GM23248 (cell line): ENCODE measurements around the gene TFG. TPM values are rescaled to one million over a fixed set of nuclear protein-coding genes. Genes with fewer than 3 reads are reported as not detected.

Experiments used
- DNase-seq: peaks from one replicate; pipeline ENCODE4 v3.0.0-alpha.2; 2015
- H2AFZ ChIP-seq: fragments of 200-600 bp; sonication (generic); 2 replicates; pipeline ENCODE4 v1.6.1; 2016; ENCODE audit warnings: antibody characterized with exemption
- H3F3A ChIP-seq: fragments of 200-600 bp; sonication (generic); 2 replicates; pipeline ENCODE4 v1.6.1; 2016; ENCODE audit warnings: mild to moderate bottlenecking, antibody characterized with exemption, mixed run types; ENCODE audit not compliant: insufficient read depth
- H3K27ac ChIP-seq: fragments of 200-600 bp; sonication (generic); 2 replicates; pipeline ENCODE4 v1.5.1; 2016; ENCODE audit warnings: mild to moderate bottlenecking
- H3K27me3 ChIP-seq: fragments of 200-600 bp; sonication (generic); replicated peaks from 2 replicates; pipeline ENCODE4 v1.6.1; 2016; ENCODE audit warnings: mild to moderate bottlenecking; ENCODE audit not compliant: insufficient read depth
- H3K36me3 ChIP-seq: fragments of 200-600 bp; sonication (generic); 2 replicates; pipeline ENCODE4 v1.6.1; 2016; ENCODE audit warnings: low read depth, mild to moderate bottlenecking
- H3K4me1 ChIP-seq: fragments of 200-600 bp; sonication (generic); 2 replicates; pipeline ENCODE4 v1.6.1; 2016; ENCODE audit warnings: mild to moderate bottlenecking; ENCODE audit not compliant: insufficient read depth
- H3K4me2 ChIP-seq: fragments of 200-600 bp; sonication (generic); one replicate; pipeline ENCODE4 v1.6.1; 2016; ENCODE audit warnings: mild to moderate bottlenecking; ENCODE audit not compliant: unreplicated experiment
- H3K4me3 ChIP-seq: fragments of 200-600 bp; sonication (generic); 2 replicates; pipeline ENCODE4 v1.5.1; 2016; ENCODE audit warnings: mild to moderate bottlenecking
- H3K79me2 ChIP-seq: fragments of 200-600 bp; sonication (generic); 2 replicates; pipeline ENCODE4 v1.6.1; 2016; ENCODE audit warnings: mild to moderate bottlenecking; ENCODE audit not compliant: insufficient read depth
- H3K9ac ChIP-seq: fragments of 200-600 bp; sonication (generic); 2 replicates; pipeline ENCODE4 v1.6.1; 2016; ENCODE audit warnings: mild to moderate bottlenecking
- H3K9me2 ChIP-seq: fragments of 200-600 bp; sonication (generic); 2 replicates; pipeline ENCODE4 v1.6.1; 2016; ENCODE audit warnings: mixed run types, mild to moderate bottlenecking, moderate library complexity; ENCODE audit not compliant: insufficient read depth
- H3K9me3 ChIP-seq: fragments of 200-600 bp; sonication (generic); one replicate; pipeline ENCODE4 v1.6.1; 2017; ENCODE audit warnings: low read depth
- H4K20me1 ChIP-seq: fragments of 200-600 bp; sonication (generic); 2 replicates; pipeline ENCODE4 v1.6.0; 2016; ENCODE audit not compliant: insufficient read depth
- EZH2 ChIP-seq: fragments of 200-600 bp; sonication (generic); IDR thresholded peaks from 2 replicates; pipeline ENCODE4 v1.6.1; 2018; ENCODE audit warnings: antibody characterized with exemption, mild to moderate bottlenecking; ENCODE audit not compliant: insufficient read depth, poor library complexity, severe bottlenecking
- EZH2phosphoT487 ChIP-seq: fragments of 200-600 bp; sonication (generic); IDR thresholded peaks from 2 replicates; pipeline ENCODE4 v1.6.1; 2018; ENCODE audit warnings: antibody characterized with exemption, moderate library complexity, mild to moderate bottlenecking, low read depth; ENCODE audit not compliant: insufficient read depth
- WGBS, 2 experiments: methylation state at CpG; one replicate each; pipeline ENCODE4 v1.1.6; 2015 to 2017; ENCODE audit warnings: low lambda C conversion rate in 2 of 2, low coverage in 1 of 2; ENCODE audit errors: missing lambda C conversion rate in 2 of 2; 5-methylcytosine and 5-hydroxymethylcytosine counted together
- in situ Hi-C: fragments of 300-500 bp; cut with MboI; formaldehyde crosslinking; loops from 2 replicates; pipeline ENCODE4 v1.15.0; 2020
- polyA plus RNA-seq: library from polyadenylated mRNA; unstranded; fragments of >200 nt; fragmentation: Nextera tagmentation; extraction: Ambion mirVana; gene quantifications from 2 replicates; pipeline ENCODE4 v1.2.1, GENCODE V29; 2016
- total RNA-seq: library from RNA; depleted of rRNA; stranded (reverse); fragments of >200 nt; shearing (Covaris generic); gene quantifications from 2 replicates; pipeline ENCODE4 v1.2.3, GENCODE V29; 2014

The TFG gene
- total and polyA plus RNA-seq, 2 experiments from 2014 or later, result 157 to 241 TPM

DNA sequence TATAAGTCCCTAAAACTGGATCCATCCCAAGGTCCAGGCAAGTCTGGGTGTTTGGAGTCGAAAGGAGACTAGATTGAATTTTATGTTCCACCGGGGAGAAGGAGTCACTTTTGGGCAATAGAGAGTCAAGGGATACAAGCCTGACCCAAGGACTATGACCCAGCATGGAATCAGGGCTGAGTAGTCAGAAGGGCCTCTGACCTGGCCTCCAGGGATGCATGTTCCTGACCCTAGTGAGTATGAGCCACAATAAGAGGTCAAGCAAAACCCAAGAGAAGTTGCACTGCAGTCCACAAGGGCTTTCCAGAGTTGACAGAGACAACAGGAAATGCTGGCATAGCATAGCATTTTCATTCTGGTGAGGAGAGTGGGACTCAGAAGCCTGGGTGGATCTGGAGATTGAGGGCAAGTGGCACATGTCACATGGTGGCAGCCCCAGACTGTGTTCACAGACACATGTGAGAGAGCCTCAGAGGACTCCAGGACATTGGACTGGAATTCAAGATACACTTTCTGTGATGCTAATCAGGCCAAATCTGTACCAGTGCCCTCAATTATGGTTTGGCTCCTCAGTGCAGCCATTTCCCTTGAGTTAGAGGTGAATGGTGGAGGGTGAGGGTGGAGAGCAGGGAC lies 66.9 kb downstream of the TFG start:
- 100% methylated on average over 2 of the region's 2 CpGs for WGBS, 2 experiments

DNA sequence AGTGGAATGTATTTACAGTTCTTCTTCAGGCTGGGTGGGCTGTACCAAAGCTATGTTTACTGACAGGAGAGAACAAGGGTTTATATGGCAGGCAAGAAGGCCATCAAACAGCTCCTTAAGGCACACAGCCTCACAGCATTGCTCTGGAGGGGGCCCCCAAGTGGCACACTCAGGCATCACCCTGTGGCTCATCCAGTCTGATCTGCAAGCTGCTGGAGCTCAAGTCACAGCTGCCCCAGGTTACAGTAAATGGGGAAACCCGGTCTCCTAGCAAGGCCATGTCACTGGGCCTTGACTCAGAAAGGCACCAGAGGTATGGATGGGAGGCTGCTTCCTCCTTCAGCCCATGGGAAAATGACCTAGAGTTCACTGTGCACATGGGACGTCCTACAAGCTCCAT lies 67.5 kb downstream of the TFG start:
- Histone ChIP-seq H2AFZ (peak overlapping the region; percentile 32; the same call in 1 of the 2 replicates), H3K4me2 (peak overlapping the region; percentile 1)

More for the DNA sequence above, 66.9 kb downstream of the TFG start:
- peaks cover 51% of the 10 kb centered on the region for H3K4me1 ChIP-seq
- peak overlapping the region; percentile 60 for H3K27ac ChIP-seq
- H4K20me1 ChIP-seq, result no peaks in the 10 kb centered on the region
- H3K79me2 ChIP-seq, result no peaks in the 10 kb centered on the region
- no peaks in the 10 kb centered on the region for H3K9me2 ChIP-seq
- H3F3A ChIP-seq, result peaks cover 28% of the 10 kb centered on the region
- TF ChIP-seq EZH2 (no peak), EZH2phosphoT487 (no peak)
- H3K36me3 ChIP-seq, result no peaks in the 10 kb centered on the region
- no peak for DNase-seq
- H3K4me3 ChIP-seq, result no peak overlapping the region
- no peak overlapping the region for H3K9ac ChIP-seq
- no peak overlapping the region for H3K4me2 ChIP-seq
- no peak overlapping the region for H2AFZ ChIP-seq
- in situ Hi-C loops, result no loop called here
- H3K9me3 ChIP-seq, result no peaks in the 10 kb centered on the region
- H3K27me3 ChIP-seq, result no peaks in the 10 kb centered on the region

DNA sequence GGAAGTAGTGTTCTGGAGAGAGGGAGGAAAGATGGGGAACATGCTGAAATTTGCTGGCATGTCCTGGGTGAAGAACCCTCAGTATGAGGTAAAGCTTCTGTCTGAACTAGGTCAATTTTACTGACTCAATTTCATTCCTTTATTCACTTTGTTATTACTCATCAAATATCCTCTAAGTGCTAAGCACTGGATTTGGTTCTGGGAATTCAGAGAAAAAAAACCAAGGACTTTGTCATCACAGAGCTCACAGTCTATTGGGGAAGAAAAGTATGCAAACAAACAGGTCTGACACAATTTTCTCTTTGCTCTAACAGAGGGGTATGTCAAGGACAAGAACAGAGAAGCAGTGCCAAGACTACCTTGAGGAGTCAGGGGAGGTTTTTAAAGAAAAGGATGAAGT lies 68.0 kb downstream of the TFG start:
- H2AFZ ChIP-seq, result peak overlapping the region; percentile 32; the same call in 1 of the 2 replicates
- in situ Hi-C loops, result no loop called here
- peaks cover 61% of the 10 kb centered on the region for H3K4me1 ChIP-seq
- no peak overlapping the region for H3K4me3 ChIP-seq
- H3K36me3 ChIP-seq, result no peaks in the 10 kb centered on the region
- H3K9me3 ChIP-seq, result no peaks in the 10 kb centered on the region
- peaks cover 39% of the 10 kb centered on the region for H3F3A ChIP-seq
- H4K20me1 ChIP-seq, result no peaks in the 10 kb centered on the region
- no peaks in the 10 kb centered on the region for H3K9me2 ChIP-seq
- no peak for TF ChIP-seq EZH2phosphoT487
- TF ChIP-seq EZH2, result no peak
- H3K79me2 ChIP-seq, result no peaks in the 10 kb centered on the region
- H3K9ac ChIP-seq, result no peak overlapping the region
- peak; percentile 83 for DNase-seq
- peak overlapping the region; percentile 60 for H3K27ac ChIP-seq
- H3K27me3 ChIP-seq, result no peaks in the 10 kb centered on the region
- H3K4me2 ChIP-seq, result peak overlapping the region; percentile 1

More for the DNA sequence above, 67.5 kb downstream of the TFG start:
- Histone ChIP-seq H3K9me2 (no peaks in the 10 kb centered on the region), H3K27ac (peak overlapping the region; percentile 60), H3K4me1 (peaks cover 56% of the 10 kb centered on the region), H3K4me3 (no peak overlapping the region), H3F3A (peaks cover 34% of the 10 kb centered on the region), H3K36me3 (no peaks in the 10 kb centered on the region), H3K9me3 (no peaks in the 10 kb centered on the region), H4K20me1 (no peaks in the 10 kb centered on the region), H3K9ac (no peak overlapping the region), H3K27me3 (no peaks in the 10 kb centered on the region), H3K79me2 (no peaks in the 10 kb centered on the region)
- TF ChIP-seq EZH2 (no peak), EZH2phosphoT487 (no peak)
- peak; percentile 49 for DNase-seq
- in situ Hi-C loops, result no loop called here
- WGBS, 2 experiments, result 94 to 96% methylated on average over 2 of the region's 2 CpGs

DNA sequence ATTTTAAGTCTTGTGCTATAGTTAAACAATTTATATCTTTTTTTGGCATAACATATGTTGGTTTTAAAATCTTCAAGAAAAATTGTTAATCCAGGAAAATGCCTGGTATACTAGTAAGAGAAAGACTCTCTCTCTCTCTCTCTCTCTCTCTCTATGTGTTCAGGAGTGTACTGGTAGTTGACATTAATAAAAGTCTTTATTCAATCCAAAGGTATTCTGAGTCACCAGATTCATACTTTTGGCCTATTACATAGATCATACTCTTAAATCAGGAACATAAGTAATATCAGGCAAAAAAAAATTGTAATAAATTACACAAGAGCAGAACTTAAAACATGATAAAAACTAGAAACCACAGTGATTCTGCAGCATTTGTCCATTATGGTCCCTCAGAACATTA lies 70.2 kb downstream of the TFG start:
- Histone ChIP-seq H3K36me3 (no peaks in the 10 kb centered on the region), H3K4me2 (no peak overlapping the region), H4K20me1 (no peaks in the 10 kb centered on the region), H3K9me2 (no peaks in the 10 kb centered on the region; the same call in 1 of the 2 replicates), H3K4me3 (no peak overlapping the region), H3K79me2 (no peaks in the 10 kb centered on the region), H2AFZ (no peak overlapping the region), H3F3A (peaks cover 51% of the 10 kb centered on the region), H3K27ac (no peak overlapping the region), H3K9ac (no peak overlapping the region), H3K27me3 (no peaks in the 10 kb centered on the region), H3K9me3 (no peaks in the 10 kb centered on the region), H3K4me1 (peaks cover 75% of the 10 kb centered on the region)
- TF ChIP-seq EZH2phosphoT487, result no peak
- no peak for TF ChIP-seq EZH2
- no peak for DNase-seq
- in situ Hi-C loops, result no loop called here
